ENCODE measurements around the gene INPP4A. TPM values are rescaled to one million over a fixed set of nuclear protein-coding genes. Genes with fewer than 3 reads are reported as not detected.
A peak's percentile ranks its signal among the peaks of the same experiment; 100 is the strongest.

Gene INPP4A
- total RNA-seq, 4 donors from 2014 or later: 30.7 to 58.9 (median 39.4) TPM

DNA sequence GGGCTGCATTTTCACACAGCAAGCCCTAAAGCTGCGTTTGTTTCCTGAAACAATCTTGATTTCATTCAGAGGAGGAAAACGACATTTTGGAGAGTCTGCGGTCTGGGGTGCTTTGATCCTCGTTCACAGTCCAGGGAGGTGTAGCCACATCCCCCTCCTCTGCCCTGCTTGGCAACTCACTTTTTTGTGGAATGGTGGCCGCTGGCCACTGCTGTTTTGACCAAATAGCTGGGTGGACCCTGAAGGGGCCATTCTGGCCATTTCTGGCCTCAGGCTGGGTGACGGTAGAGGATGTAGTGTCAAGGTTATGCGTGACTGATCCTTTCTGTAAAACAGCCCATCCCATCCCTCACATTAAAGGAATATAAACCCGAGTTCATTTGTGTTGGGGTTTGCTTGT lies 62.2 kb downstream of the INPP4A start:
- intact Hi-C loops (cut with DNase I): loop anchor here (5.0 kb wide), 1 partner anchor 55 kb away; no protein-coding TSS in a partner anchor
- Histone ChIP-seq H3K4me1 (peaks cover 70 to 88% (median 80%) of the 10 kb centered on the region in 4 donors), H3K36me3 (no peaks in the 10 kb centered on the region)

DNA sequence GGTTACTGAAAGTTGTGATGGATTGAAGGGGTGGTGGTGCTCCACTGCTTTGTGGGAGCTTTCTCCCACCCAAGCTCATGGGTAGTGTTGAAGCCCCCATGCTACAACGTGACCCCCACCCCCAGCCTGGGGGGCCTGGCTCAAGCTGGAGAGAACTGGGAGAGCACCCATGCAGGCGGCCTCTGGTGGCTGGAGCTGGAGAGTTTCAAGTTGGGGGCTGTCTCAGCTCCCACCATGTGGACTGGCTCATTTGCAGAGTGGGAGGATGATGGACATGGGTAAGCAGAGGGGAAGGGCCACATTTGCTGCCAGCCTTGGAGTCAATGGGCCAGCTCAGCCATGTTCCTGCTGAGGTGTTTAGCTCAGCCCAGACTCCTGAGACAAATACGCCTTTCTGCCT lies 62.8 kb downstream of the INPP4A start:
- Histone ChIP-seq H3K36me3 (no peaks in the 10 kb centered on the region), H3K27ac (replicated peaks in 1 of 4) (peak overlapping the region; percentile 71 to 85 (median 74)), H3K4me3 (no peak overlapping the region), H3K27me3 (no peaks in the 10 kb centered on the region), H3K4me1 (peaks cover 64 to 82% (median 75%) of the 10 kb centered on the region in 4 donors), H3K9me3 (no peaks in the 10 kb centered on the region)
- intact Hi-C loops (cut with DNase I): loop anchor here (5.0 kb wide), 1 partner anchor 55 kb away; no protein-coding TSS in a partner anchor
- TF ChIP-seq POLR2AphosphoS5 (IDR thresholded peaks at IDR 0.05) (no peak), POLR2A (IDR thresholded peaks at IDR 0.05; ENCODE audit: low read depth) (no peak), EP300 (IDR thresholded peaks at IDR 0.05) (no peak)
- TF ChIP-seq, protein P1, sequence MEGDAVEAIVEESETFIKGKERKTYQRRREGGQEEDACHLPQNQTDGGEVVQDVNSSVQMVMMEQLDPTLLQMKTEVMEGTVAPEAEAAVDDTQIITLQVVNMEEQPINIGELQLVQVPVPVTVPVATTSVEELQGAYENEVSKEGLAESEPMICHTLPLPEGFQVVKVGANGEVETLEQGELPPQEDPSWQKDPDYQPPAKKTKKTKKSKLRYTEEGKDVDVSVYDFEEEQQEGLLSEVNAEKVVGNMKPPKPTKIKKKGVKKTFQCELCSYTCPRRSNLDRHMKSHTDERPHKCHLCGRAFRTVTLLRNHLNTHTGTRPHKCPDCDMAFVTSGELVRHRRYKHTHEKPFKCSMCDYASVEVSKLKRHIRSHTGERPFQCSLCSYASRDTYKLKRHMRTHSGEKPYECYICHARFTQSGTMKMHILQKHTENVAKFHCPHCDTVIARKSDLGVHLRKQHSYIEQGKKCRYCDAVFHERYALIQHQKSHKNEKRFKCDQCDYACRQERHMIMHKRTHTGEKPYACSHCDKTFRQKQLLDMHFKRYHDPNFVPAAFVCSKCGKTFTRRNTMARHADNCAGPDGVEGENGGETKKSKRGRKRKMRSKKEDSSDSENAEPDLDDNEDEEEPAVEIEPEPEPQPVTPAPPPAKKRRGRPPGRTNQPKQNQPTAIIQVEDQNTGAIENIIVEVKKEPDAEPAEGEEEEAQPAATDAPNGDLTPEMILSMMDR (IDR thresholded peaks at IDR 0.05): no peak
- DNase-seq (ENCODE audit: extremely low spot score): peak; percentile 57
- 93% methylated on average over 3 of the region's 3 CpGs for WGBS

More for the DNA sequence above, 62.2 kb downstream of the INPP4A start:
- no peak overlapping the region for H3K4me3 ChIP-seq
- WGBS: 97% methylated on average over 8 of the region's 8 CpGs
- H3K27ac ChIP-seq (replicated peaks in 1 of 4): peak overlapping the region; percentile 71 to 85 (median 74)
- H3K9me3 ChIP-seq: no peaks in the 10 kb centered on the region
- H3K27me3 ChIP-seq: no peaks in the 10 kb centered on the region
- DNase-seq (ENCODE audit: extremely low spot score): no peak
- TF ChIP-seq, protein P1 (IDR thresholded peaks at IDR 0.05): no peak
- TF ChIP-seq POLR2AphosphoS5 (IDR thresholded peaks at IDR 0.05) (no peak), EP300 (IDR thresholded peaks at IDR 0.05) (no peak), POLR2A (IDR thresholded peaks at IDR 0.05; ENCODE audit: low read depth) (no peak)

DNA sequence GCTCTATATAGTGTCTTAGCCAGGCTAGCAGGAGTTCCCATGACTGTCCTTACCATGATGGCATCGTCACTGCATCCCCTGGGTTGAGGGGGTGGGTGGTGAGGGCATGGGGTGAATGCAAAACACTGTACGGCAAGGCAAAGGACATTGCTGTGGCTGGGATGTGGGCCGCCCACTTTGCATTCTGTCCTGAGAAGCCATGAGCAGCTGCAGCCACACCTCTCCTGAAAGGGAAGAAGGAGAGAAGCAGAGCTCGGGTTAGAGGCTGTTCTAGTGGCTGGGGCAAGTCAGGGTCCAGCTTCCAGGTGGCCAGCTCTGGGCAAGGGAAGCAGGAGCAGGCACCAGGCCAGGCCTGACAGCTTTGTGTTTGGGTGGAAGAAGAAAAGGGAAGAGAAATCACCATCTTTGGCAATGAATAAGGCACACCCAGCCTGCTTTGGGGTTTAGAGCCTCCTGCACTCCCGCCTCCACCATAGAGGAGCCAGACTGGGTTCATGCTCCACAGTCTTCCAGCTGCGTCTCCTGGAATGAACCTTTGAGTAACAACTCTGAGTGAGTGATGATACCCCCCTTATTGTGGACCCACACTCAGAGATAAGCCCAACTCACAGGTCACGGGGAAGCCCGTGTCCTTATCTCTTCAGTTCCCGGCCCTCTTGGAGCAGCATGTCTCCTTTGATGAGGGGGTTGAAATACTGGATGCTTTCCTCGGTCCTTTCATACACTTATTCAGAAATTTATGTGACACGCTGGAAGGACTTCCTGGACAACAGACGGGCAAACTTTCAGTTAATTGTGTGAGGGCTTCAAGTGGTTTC lies 63.4 kb downstream of the INPP4A start:
- Histone ChIP-seq H3K36me3 (no peaks in the 10 kb centered on the region), H3K9me3 (no peaks in the 10 kb centered on the region), H3K4me3 (no peak overlapping the region), H3K27me3 (no peaks in the 10 kb centered on the region), H3K4me1 (peaks cover 58 to 82% (median 68%) of the 10 kb centered on the region in 4 donors), H3K27ac (replicated peaks in 1 of 4) (peak overlapping the region; percentile 71 to 85 (median 74))
- WGBS: 66% methylated on average over 11 of the region's 12 CpGs
- no peak for DNase-seq (ENCODE audit: extremely low spot score)
- intact Hi-C loops (cut with DNase I): loop anchor here (5.0 kb wide), 1 partner anchor 56 kb away; no protein-coding TSS in a partner anchor
- TF ChIP-seq POLR2A (IDR thresholded peaks at IDR 0.05; ENCODE audit: low read depth) (no peak), EP300 (IDR thresholded peaks at IDR 0.05) (no peak), POLR2AphosphoS5 (IDR thresholded peaks at IDR 0.05) (peak in 1 of 2 donors; percentile 10)
- TF ChIP-seq, protein P1 (IDR thresholded peaks at IDR 0.05): no peak

DNA sequence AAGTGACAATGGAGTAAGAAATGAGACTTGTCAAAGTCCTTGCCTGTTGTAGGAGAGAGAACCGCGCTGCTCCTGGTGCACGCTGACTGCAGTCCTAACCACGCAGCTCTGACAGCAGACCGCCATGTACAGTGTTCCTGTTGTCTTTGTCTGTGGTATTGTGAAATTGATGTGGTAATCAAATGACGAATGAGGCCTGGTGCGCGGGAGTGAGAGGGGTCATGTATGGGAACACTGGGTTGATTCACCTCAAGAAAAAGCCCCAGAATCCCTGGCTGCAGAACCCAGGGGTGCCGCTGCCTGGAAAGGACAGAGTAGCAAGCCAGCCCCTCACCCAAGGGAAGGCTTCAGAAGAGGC lies 64.0 kb downstream of the INPP4A start:
- intact Hi-C loops (cut with DNase I): loop anchor here (5.0 kb wide), 1 partner anchor 56 kb away; no protein-coding TSS in a partner anchor
- no peaks in the 10 kb centered on the region for H3K9me3 ChIP-seq
- H3K4me3 ChIP-seq: no peak overlapping the region
- peak overlapping the region; percentile 71 to 85 (median 74) for H3K27ac ChIP-seq (replicated peaks in 1 of 4)
- H3K36me3 ChIP-seq: no peaks in the 10 kb centered on the region
- H3K27me3 ChIP-seq: no peaks in the 10 kb centered on the region
- no peak for DNase-seq (ENCODE audit: extremely low spot score)
- peaks cover 52 to 82% (median 64%) of the 10 kb centered on the region in 4 donors for H3K4me1 ChIP-seq
- 70% methylated on average over 1 of the region's 9 CpGs for WGBS
- TF ChIP-seq, protein P1 (IDR thresholded peaks at IDR 0.05): no peak
- TF ChIP-seq POLR2A (IDR thresholded peaks at IDR 0.05; ENCODE audit: low read depth) (no peak), POLR2AphosphoS5 (IDR thresholded peaks at IDR 0.05) (peak; percentile 50 to 75)
